Measurements from ENCODE around the gene TMEM120B.

TMEM120B gene

DNA sequence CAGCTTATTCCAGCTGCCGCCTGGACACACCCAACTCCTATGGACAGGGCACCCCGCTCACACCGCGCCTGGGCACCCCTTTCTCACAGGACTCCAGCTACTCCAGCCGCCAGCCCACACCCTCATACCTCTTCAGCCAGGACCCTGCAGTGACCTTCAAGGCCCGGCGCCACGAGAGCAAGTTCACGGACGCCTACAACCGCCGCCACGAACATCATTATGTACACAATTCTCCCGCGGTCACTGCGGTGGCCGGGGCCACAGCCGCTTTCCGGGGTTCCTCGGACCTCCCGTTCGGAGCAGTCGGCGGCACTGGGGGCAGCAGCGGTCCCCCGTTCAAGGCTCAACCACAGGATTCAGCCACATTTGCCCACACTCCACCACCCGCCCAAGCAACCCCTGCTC, 97.2 kb downstream of the TMEM120B start:
- DNase-seq = no peak
- Histone ChIP-seq H3K9me2 (replicated peaks; ENCODE audit: insufficient read depth, low read length) (no peaks in the 10 kb centered on the region), H3K9me3 (replicated peaks; ENCODE audit: insufficient read depth, low read length) (no peaks in the 10 kb centered on the region), H3K27ac (ENCODE audit: low read length) (no peak overlapping the region), H3K9ac (ENCODE audit: low read length) (no peak overlapping the region), H3K79me2 (ENCODE audit: low read length) (peaks cover 72% of the 10 kb centered on the region), H2AFZ (ENCODE audit: low read length) (no peak overlapping the region), H3K27me3 (replicated peaks; ENCODE audit: insufficient read depth, low read length) (no peaks in the 10 kb centered on the region), H3K4me3 (ENCODE audit: low read length) (no peak overlapping the region), H3K36me3 (replicated peaks; ENCODE audit: insufficient read depth, low read length) (no peaks in the 10 kb centered on the region), H3K4me2 (ENCODE audit: low read depth, low read length) (no peak overlapping the region), H3F3A (ENCODE audit: insufficient read depth, low read length) (no peaks in the 10 kb centered on the region), H4K20me1 (ENCODE audit: insufficient read depth, low read length) (peaks cover 4% of the 10 kb centered on the region; the same call in 1 of the 2 replicates), H3K4me1 (ENCODE audit: low read length) (no peaks in the 10 kb centered on the region)
- TF ChIP-seq EZH2 (optimal IDR thresholded peaks at IDR 0.05; ENCODE audit: low read depth, low read length) (no peak), EZH2phosphoT487 (IDR thresholded peaks at IDR 0.05; ENCODE audit: low read length) (no peak)
- TF ChIP-seq, protein P1, sequence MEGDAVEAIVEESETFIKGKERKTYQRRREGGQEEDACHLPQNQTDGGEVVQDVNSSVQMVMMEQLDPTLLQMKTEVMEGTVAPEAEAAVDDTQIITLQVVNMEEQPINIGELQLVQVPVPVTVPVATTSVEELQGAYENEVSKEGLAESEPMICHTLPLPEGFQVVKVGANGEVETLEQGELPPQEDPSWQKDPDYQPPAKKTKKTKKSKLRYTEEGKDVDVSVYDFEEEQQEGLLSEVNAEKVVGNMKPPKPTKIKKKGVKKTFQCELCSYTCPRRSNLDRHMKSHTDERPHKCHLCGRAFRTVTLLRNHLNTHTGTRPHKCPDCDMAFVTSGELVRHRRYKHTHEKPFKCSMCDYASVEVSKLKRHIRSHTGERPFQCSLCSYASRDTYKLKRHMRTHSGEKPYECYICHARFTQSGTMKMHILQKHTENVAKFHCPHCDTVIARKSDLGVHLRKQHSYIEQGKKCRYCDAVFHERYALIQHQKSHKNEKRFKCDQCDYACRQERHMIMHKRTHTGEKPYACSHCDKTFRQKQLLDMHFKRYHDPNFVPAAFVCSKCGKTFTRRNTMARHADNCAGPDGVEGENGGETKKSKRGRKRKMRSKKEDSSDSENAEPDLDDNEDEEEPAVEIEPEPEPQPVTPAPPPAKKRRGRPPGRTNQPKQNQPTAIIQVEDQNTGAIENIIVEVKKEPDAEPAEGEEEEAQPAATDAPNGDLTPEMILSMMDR (IDR thresholded peaks at IDR 0.05; ENCODE audit: low read length) = no peak

DNA sequence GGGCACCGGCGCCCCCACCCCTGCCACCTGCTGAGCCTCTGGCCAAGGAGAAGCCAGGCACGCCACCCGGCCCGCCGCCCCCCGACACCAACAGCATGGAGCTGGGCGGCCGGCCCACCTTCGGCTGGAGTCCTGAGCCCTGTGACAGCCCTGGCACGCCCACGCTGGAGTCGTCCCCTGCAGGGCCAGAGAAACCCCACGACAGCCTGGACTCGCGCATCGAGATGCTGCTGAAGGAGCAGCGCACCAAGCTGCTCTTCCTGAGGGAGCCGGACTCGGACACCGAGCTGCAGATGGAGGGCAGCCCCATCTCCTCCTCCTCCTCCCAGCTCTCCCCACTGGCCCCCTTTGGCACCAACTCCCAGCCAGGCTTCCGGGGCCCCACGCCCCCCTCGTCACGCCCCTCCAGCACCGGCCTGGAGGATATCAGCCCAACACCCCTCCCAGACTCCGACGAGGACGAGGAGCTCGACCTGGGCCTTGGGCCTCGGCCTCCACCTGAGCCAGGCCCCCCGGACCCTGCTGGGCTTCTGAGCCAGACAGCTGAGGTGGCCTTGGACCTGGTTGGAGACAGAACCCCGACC, 97.8 kb downstream of the TMEM120B start:
- no peaks in the 10 kb centered on the region for H3K9me3 ChIP-seq (replicated peaks; ENCODE audit: insufficient read depth, low read length)
- H3K4me2 ChIP-seq (ENCODE audit: low read depth, low read length) = no peak overlapping the region
- DNase-seq = no peak
- peaks cover 4% of the 10 kb centered on the region; the same call in 1 of the 2 replicates for H4K20me1 ChIP-seq (ENCODE audit: insufficient read depth, low read length)
- no peak overlapping the region for H3K9ac ChIP-seq (ENCODE audit: low read length)
- H3K27ac ChIP-seq (ENCODE audit: low read length) = no peak overlapping the region
- no peak overlapping the region for H3K4me3 ChIP-seq (ENCODE audit: low read length)
- H3K9me2 ChIP-seq (replicated peaks; ENCODE audit: insufficient read depth, low read length) = no peaks in the 10 kb centered on the region
- H2AFZ ChIP-seq (ENCODE audit: low read length) = no peak overlapping the region
- TF ChIP-seq, protein P1 (IDR thresholded peaks at IDR 0.05; ENCODE audit: low read length) = no peak
- TF ChIP-seq EZH2phosphoT487 (IDR thresholded peaks at IDR 0.05; ENCODE audit: low read length) (no peak), EZH2 (optimal IDR thresholded peaks at IDR 0.05; ENCODE audit: low read depth, low read length) (no peak)
- no peaks in the 10 kb centered on the region for H3K4me1 ChIP-seq (ENCODE audit: low read length)
- H3K79me2 ChIP-seq (ENCODE audit: low read length) = peaks cover 65% of the 10 kb centered on the region
- H3K27me3 ChIP-seq (replicated peaks; ENCODE audit: insufficient read depth, low read length) = no peaks in the 10 kb centered on the region
- no peaks in the 10 kb centered on the region for H3K36me3 ChIP-seq (replicated peaks; ENCODE audit: insufficient read depth, low read length)
- no peaks in the 10 kb centered on the region for H3F3A ChIP-seq (ENCODE audit: insufficient read depth, low read length)

DNA sequence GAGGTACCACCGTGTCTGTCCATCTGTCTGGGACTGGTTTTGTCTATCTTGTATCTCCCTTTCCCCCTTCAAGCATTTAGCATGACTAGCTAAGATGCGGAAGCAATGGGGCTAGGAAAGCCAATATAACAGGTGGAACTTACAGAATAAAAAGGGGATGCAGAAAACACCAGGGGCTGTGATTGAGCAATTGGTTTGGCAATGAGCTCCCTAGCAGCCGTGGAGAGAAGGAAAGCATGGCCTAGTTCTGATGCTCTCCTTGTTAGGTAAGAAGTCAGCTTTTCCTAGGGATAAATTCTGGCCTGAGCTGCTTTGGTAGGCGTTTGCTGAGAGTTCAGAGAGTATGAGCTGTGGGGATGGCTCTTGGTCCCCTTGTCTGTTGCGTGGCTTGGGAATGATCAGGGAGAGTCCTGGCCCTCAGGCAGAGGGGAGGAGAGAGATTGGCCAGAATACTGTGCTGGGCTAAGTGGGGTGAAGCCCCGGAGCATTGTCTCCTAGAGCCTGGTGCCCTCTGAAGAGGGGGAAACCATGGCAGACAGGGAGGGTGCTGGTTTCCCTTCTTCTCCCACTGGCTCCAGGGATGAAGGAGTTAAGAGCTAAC, 98.4 kb downstream of the TMEM120B start:
- no peak overlapping the region for H3K9ac ChIP-seq (ENCODE audit: low read length)
- H3K27ac ChIP-seq (ENCODE audit: low read length) = no peak overlapping the region
- DNase-seq = no peak
- H2AFZ ChIP-seq (ENCODE audit: low read length) = no peak overlapping the region
- H3K4me2 ChIP-seq (ENCODE audit: low read depth, low read length) = peak overlapping the region; percentile 52; the same call in 1 of the 2 replicates
- TF ChIP-seq EZH2 (optimal IDR thresholded peaks at IDR 0.05; ENCODE audit: low read depth, low read length) = no peak
- no peak for TF ChIP-seq EZH2phosphoT487 (IDR thresholded peaks at IDR 0.05; ENCODE audit: low read length)
- TF ChIP-seq, protein P1 (IDR thresholded peaks at IDR 0.05; ENCODE audit: low read length) = no peak
- H3F3A ChIP-seq (ENCODE audit: insufficient read depth, low read length) = no peaks in the 10 kb centered on the region
- no peak overlapping the region for H3K4me3 ChIP-seq (ENCODE audit: low read length)
- peaks cover 4% of the 10 kb centered on the region; the same call in 1 of the 2 replicates for H4K20me1 ChIP-seq (ENCODE audit: insufficient read depth, low read length)
- H3K36me3 ChIP-seq (replicated peaks; ENCODE audit: insufficient read depth, low read length) = no peaks in the 10 kb centered on the region
- H3K9me3 ChIP-seq (replicated peaks; ENCODE audit: insufficient read depth, low read length) = no peaks in the 10 kb centered on the region
- no peaks in the 10 kb centered on the region for H3K27me3 ChIP-seq (replicated peaks; ENCODE audit: insufficient read depth, low read length)
- H3K79me2 ChIP-seq (ENCODE audit: low read length) = peaks cover 61% of the 10 kb centered on the region
- no peaks in the 10 kb centered on the region for H3K9me2 ChIP-seq (replicated peaks; ENCODE audit: insufficient read depth, low read length)
- no peaks in the 10 kb centered on the region for H3K4me1 ChIP-seq (ENCODE audit: low read length)
